B cell (primary cell): ENCODE data around the gene ZER1. TPM values are rescaled to one million over a fixed set of nuclear protein-coding genes. Genes with fewer than 3 reads are reported as not detected.

Source experiments
- ATAC-seq: fragments of 200-7000 bp; cut with Tn5 transposase; one replicate; pipeline ENCODE4 v1.10.0; 2021; ENCODE audit warnings: low read depth, mild to moderate bottlenecking, moderate number of reproducible peaks, moderate library complexity
- CTCF ChIA-PET: fragments of 350-600 bp; sonication (Branson Sonifier 250); formaldehyde crosslinking; loops from one replicate; lab custom pipeline; 2021; ENCODE audit warnings: antibody characterized with exemption, inconsistent platforms; lab: Charles Lee
- POLR2A ChIA-PET: fragments of 350-600 bp; sonication (Branson Sonifier 250); formaldehyde crosslinking; loops from one replicate; lab custom pipeline; 2021; ENCODE audit warnings: antibody characterized with exemption; lab: Charles Lee
- DNase-seq: peaks from one replicate; pipeline ENCODE4 v3.0.0; 2013
- H2AFZ ChIP-seq: 2 replicates; pipeline ENCODE4 v1.6.1; 2012; ENCODE audit warnings: mild to moderate bottlenecking, low read depth, low read length; ENCODE audit not compliant: insufficient read depth, poor library complexity, severe bottlenecking
- H3K27ac ChIP-seq, 2 donors: 1 replicate in 1 of 2; 2 replicates in 1 of 2; pipeline ENCODE4 v1.5.1; 2012 to 2013; ENCODE audit warnings: low read length in 2 of 2, mild to moderate bottlenecking in 2 of 2, moderate library complexity in 1 of 2
- H3K27me3 ChIP-seq, 4 experiments: fragments of 200-600 bp in 1 of 4; sonication (generic) in 1 of 4; replicated peaks in 1 of 4; 1 replicate in 2 of 4; 2 replicates in 2 of 4; pipeline versions ENCODE4 v1.6.1 to v1.7.0; 2013 to 2016; ENCODE audit warnings: low read length in 3 of 4, mild to moderate bottlenecking in 2 of 4, mixed read lengths in 1 of 4, moderate library complexity in 1 of 4; ENCODE audit not compliant: insufficient read depth in 4 of 4, control insufficient read depth in 3 of 4; ENCODE audit errors: control extremely low read depth in 1 of 4
- H3K36me3 ChIP-seq, 2 experiments: replicated peaks in 1 of 2; 1 replicate in 1 of 2; 2 replicates in 1 of 2; pipeline versions ENCODE4 v1.6.1 to v1.7.1; 2013; ENCODE audit warnings: low read length in 1 of 2; ENCODE audit not compliant: insufficient read depth in 2 of 2, control insufficient read depth in 1 of 2; ENCODE audit errors: control extremely low read depth in 1 of 2, extremely low read depth in 1 of 2
- H3K4me1 ChIP-seq, 2 donors: fragments of 200-600 bp in 1 of 2; sonication (generic) in 1 of 2; 1 replicate in 1 of 2; 2 replicates in 1 of 2; pipeline versions ENCODE4 v1.5.1 to v1.6.1; 2013 to 2017; ENCODE audit warnings: low read length in 2 of 2; ENCODE audit not compliant: control insufficient read depth in 2 of 2, insufficient read depth in 2 of 2
- H3K4me2 ChIP-seq: replicated peaks from 2 replicates; pipeline ENCODE3; 2012; ENCODE audit warnings: mild to moderate bottlenecking, low read depth, low read length; ENCODE audit not compliant: poor library complexity, severe bottlenecking
- H3K4me3 ChIP-seq, 5 experiments: fragments of 200-600 bp in 1 of 5; sonication (generic) in 1 of 5; 1 replicate in 3 of 5; 2 replicates in 2 of 5; pipeline versions ENCODE4 v1.5.1 to v1.7.0; 2011 to 2016; ENCODE audit warnings: low read length in 4 of 5, mild to moderate bottlenecking in 4 of 5, low read depth in 2 of 5, control low read depth in 1 of 5, moderate library complexity in 1 of 5; ENCODE audit not compliant: insufficient read depth in 1 of 5; ENCODE audit errors: control extremely low read depth in 1 of 5, extremely low read depth in 1 of 5
- H3K79me2 ChIP-seq: fragments of 200-600 bp; sonication (generic); one replicate; pipeline ENCODE4 v1.6.0; 2016; ENCODE audit warnings: low read length; ENCODE audit not compliant: control insufficient read depth, insufficient read depth
- H3K9ac ChIP-seq: fragments of 200-600 bp; sonication (generic); 2 replicates; pipeline ENCODE4 v1.6.1; 2017; ENCODE audit warnings: mild to moderate bottlenecking, low read length, moderate library complexity
- H3K9me3 ChIP-seq, 3 donors: one replicate each; pipeline versions ENCODE4 v1.6.1 to v1.7.1; 2013; ENCODE audit warnings: low read length in 2 of 3; ENCODE audit not compliant: control insufficient read depth in 2 of 3, insufficient read depth in 1 of 3; ENCODE audit errors: control extremely low read depth in 1 of 3
- H4K20me1 ChIP-seq: 2 replicates; pipeline ENCODE4 v1.6.0; 2012; ENCODE audit warnings: mild to moderate bottlenecking, low read length; ENCODE audit not compliant: insufficient read depth, control insufficient read depth, poor library complexity, severe bottlenecking
- H3K27ac Mint-ChIP-seq: one replicate; pipeline ENCODE4 v1.8.0; 2021; ENCODE audit warnings: mixed read lengths
- H3K27me3 Mint-ChIP-seq: one replicate; pipeline ENCODE4 v1.8.0; 2021; ENCODE audit warnings: mixed read lengths
- H3K4me1 Mint-ChIP-seq: one replicate; pipeline ENCODE4 v1.8.0; 2021; ENCODE audit warnings: mixed read lengths
- H3K4me3 Mint-ChIP-seq: one replicate; pipeline ENCODE4 v1.8.0; 2021; ENCODE audit warnings: mixed read lengths
- H3K9me3 Mint-ChIP-seq: one replicate; pipeline ENCODE4 v1.8.0; 2022; ENCODE audit warnings: mixed read lengths; ENCODE audit not compliant: insufficient read depth
- EZH2 ChIP-seq: IDR thresholded peaks from 2 replicates; pipeline ENCODE4 v1.6.1; 2012; ENCODE audit warnings: borderline replicate concordance, low read depth, mild to moderate bottlenecking, moderate library complexity, low read length; ENCODE audit not compliant: insufficient read depth, poor library complexity, severe bottlenecking
- WGBS: methylation state at CpG from one replicate; pipeline ENCODE4 v1.1.5; 2013; ENCODE audit warnings: missing lambda C conversion rate; ENCODE audit not compliant: insufficient coverage; 5-methylcytosine and 5-hydroxymethylcytosine counted together
- intact Hi-C: fragments of 100-400 bp; cut with micrococcal nuclease; formaldehyde crosslinking; loops from one replicate; pipeline ENCODE4 v1.10.0; 2022
- polyA plus RNA-seq: library from polyadenylated mRNA; depleted of rRNA; stranded (reverse); fragments of >200 nt; gene quantifications from 2 replicates; pipeline ENCODE4 v1.2.3, GENCODE V29; 2012
- total RNA-seq, 2 donors: library from RNA; stranded (reverse); fragments of 120-200 nt in 1 of 2; gene quantifications; 1 replicate in 1 of 2; 2 replicates in 1 of 2; pipeline versions ENCODE4 v1.2.3 to v1.2.4, GENCODE V29; 2013 to 2022
- TF ChIP-seq, protein P1 (sequence below): fragments of 200-600 bp; IDR thresholded peaks from one replicate; pipeline ENCODE4 v1.8.0; 2022; ENCODE audit warnings: antibody characterized with exemption, mild to moderate bottlenecking

The ZER1 gene
- total and polyA plus RNA-seq, 2 donors (not counting 1 experiment from before 2014, with no cell fraction given), result 26.9 to 42.2 TPM

- POLR2A ChIA-PET, result interaction anchor here (1.1 to 1.3 kb wide), 3 partner anchors 8 to 33 kb away, joined by 3 to 6 read pairs (median 5); partner anchors contain the start of gene ZDHHC12
- peaks cover 64% of the 10 kb centered on the region for H3K79me2 ChIP-seq
Observed at GRCh38 chr9:128690684-128691034, 81.1 kb downstream of the ZER1 start.

More at GRCh38 chr9:128690684-128691034, 81.1 kb downstream of the ZER1 start:
- DNase-seq (no peak), ATAC-seq (no peak)
- Mint-ChIP-seq H3K4me3 (peak overlapping the region; percentile 98), H3K27me3 (no peaks in the 10 kb centered on the region), H3K9me3 (no peaks in the 10 kb centered on the region), H3K27ac (peak overlapping the region; percentile 96), H3K4me1 (peaks cover 43% of the 10 kb centered on the region)
- Histone ChIP-seq H3K27ac (peak overlapping the region; percentile 15 to 75), H3K27me3 (no peaks in the 10 kb centered on the region), H2AFZ (peak overlapping the region; percentile 37), H4K20me1 (peaks cover 32% of the 10 kb centered on the region), H3K4me3 (peak overlapping the region; percentile 54 to 84 (median 77)), H3K9ac (peak overlapping the region; percentile 77), H3K4me1 (peaks cover 35 to 44% of the 10 kb centered on the region in 2 donors), H3K9me3 (no peaks in the 10 kb centered on the region), H3K36me3 (peaks cover 14 to 41% of the 10 kb centered on the region in 2 experiments), H3K4me2 (peak overlapping the region; percentile 85)
- CTCF ChIA-PET, result interaction anchor here (1.0 to 4.3 kb wide), 5 partner anchors 8 to 238 kb away, joined by 3 to 13 read pairs (median 4); partner anchors contain the start of genes PKN3 and ZDHHC12
- whole genome bisulfite sequencing, result 0% methylated on average over 3 of the region's 5 CpGs
- TF ChIP-seq EZH2, result no peak
- TF ChIP-seq, protein P1, sequence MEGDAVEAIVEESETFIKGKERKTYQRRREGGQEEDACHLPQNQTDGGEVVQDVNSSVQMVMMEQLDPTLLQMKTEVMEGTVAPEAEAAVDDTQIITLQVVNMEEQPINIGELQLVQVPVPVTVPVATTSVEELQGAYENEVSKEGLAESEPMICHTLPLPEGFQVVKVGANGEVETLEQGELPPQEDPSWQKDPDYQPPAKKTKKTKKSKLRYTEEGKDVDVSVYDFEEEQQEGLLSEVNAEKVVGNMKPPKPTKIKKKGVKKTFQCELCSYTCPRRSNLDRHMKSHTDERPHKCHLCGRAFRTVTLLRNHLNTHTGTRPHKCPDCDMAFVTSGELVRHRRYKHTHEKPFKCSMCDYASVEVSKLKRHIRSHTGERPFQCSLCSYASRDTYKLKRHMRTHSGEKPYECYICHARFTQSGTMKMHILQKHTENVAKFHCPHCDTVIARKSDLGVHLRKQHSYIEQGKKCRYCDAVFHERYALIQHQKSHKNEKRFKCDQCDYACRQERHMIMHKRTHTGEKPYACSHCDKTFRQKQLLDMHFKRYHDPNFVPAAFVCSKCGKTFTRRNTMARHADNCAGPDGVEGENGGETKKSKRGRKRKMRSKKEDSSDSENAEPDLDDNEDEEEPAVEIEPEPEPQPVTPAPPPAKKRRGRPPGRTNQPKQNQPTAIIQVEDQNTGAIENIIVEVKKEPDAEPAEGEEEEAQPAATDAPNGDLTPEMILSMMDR, result no peak
- intact Hi-C loops, result no loop called here
